BJ (cell line): ENCODE results near the gene TLK2. TPM values are rescaled to one million over a fixed set of nuclear protein-coding genes. Genes with fewer than 3 reads are reported as not detected.
A peak's percentile ranks its signal among the peaks of the same experiment; 100 is the strongest.
"Not testable (repeated sequence)": the region's sequence is repeated elsewhere in the genome, so short reads cannot be mapped to it uniquely, and the experiment has no call there.

ENCODE experiments used
- CTCF ChIA-PET: fragments of 350-600 bp; formaldehyde crosslinking; extraction: SDS; loops from one replicate; lab custom pipeline; 2021; ENCODE audit warnings: antibody characterized with exemption, inconsistent platforms; lab: Yijun Ruan, JAX
- POLR2A ChIA-PET: fragments of 300-600 bp; sonication (Branson Sonifier 250); formaldehyde crosslinking; extraction: SDS; loops from one replicate; lab custom pipeline; 2021; ENCODE audit warnings: antibody characterized with exemption; lab: Charles Lee
- DNase-seq: peaks from one replicate; pipeline ENCODE4 v3.0.0-alpha.2; 2011; ENCODE audit warnings: low read depth
- H3K27me3 ChIP-seq: 2 replicates; pipeline ENCODE4 v1.6.0; 2011; ENCODE audit warnings: low read length; ENCODE audit not compliant: control insufficient read depth, insufficient read depth
- H3K36me3 ChIP-seq: 2 replicates; pipeline ENCODE4 v1.5.1; 2011; ENCODE audit warnings: low read length; ENCODE audit not compliant: control insufficient read depth, insufficient read depth
- H3K4me3 ChIP-seq: 2 replicates; pipeline ENCODE4 v1.5.1; 2011; ENCODE audit warnings: low read depth, mild to moderate bottlenecking, control low read depth, low read length
- CTCF ChIP-seq: IDR thresholded peaks from 2 replicates; pipeline ENCODE4 v1.5.1; 2011; ENCODE audit warnings: low read depth, mild to moderate bottlenecking, control low read depth, inconsistent platforms, low read length, moderate library complexity; ENCODE audit not compliant: insufficient read depth
- polyA plus RNA-seq: library from polyadenylated mRNA; depleted of rRNA; stranded (reverse); fragments of >200 nt; gene quantifications from 2 replicates; pipeline ENCODE4 v1.2.3, GENCODE V29; 2011

Gene TLK2
- polyA plus RNA-seq, 1 experiment = 68.9 TPM

GRCh38 chr17:62600805-62601204 lies 122.2 kb downstream of the TLK2 start:
- Histone ChIP-seq H3K27me3 (no peaks in the 10 kb centered on the region), H3K36me3 (peaks cover 13% of the 10 kb centered on the region), H3K4me3 (no peak overlapping the region)
- no peak for TF ChIP-seq CTCF
- ChIA-PET CTCF (no interaction called here), POLR2A (no interaction called here)
- no peak for DNase-seq

- peak; percentile 23; the same call in 1 of the 2 replicates for TF ChIP-seq CTCF
- Histone ChIP-seq H3K36me3 (peaks cover 13% of the 10 kb centered on the region), H3K4me3 (no peak overlapping the region), H3K27me3 (no peaks in the 10 kb centered on the region)
- DNase-seq = no peak
- ChIA-PET CTCF (interaction anchor here (0.6 to 0.9 kb wide), 2 partner anchors 27 to 72 kb away, joined by 3 read pairs; no protein-coding TSS in a partner anchor), POLR2A (no interaction called here)
Observed at GRCh38 chr17:62601471-62601870, 122.8 kb downstream of the TLK2 start.

- H3K4me3 ChIP-seq, CTCF ChIA-PET, DNase-seq, H3K27me3 ChIP-seq: not testable (repeated sequence)
- POLR2A ChIA-PET = interaction anchor here (0.7 kb wide), 1 partner anchor 18 kb away, joined by 4 read pairs; no protein-coding TSS in a partner anchor
- peaks cover 16% of the 10 kb centered on the region for H3K36me3 ChIP-seq
Observed at GRCh38 chr17:62603783-62604182, 125.2 kb downstream of the TLK2 start.

DNA sequence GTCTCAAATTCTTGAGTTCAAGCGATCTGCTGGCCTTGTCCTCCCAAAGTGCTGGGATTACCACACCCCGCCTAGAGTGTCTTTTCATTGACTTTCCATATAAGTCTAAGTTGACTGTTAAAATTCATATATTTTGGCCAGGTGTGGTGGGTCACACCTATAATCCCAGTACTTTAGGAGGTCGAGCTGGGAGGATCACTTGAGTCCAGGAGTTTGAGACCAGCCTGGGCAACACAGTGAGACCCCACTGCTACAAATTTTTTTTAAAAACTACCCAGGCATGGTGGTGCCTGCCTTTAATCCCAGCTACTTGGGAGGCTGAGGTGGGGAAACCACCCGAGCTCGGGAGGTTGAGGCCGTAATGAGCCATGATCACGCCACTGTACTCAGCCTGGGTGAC lies 127.0 kb downstream of the TLK2 start:
- H3K4me3 ChIP-seq = no peak overlapping the region
- DNase-seq = no peak
- no peaks in the 10 kb centered on the region for H3K27me3 ChIP-seq
- no peak for TF ChIP-seq CTCF
- ChIA-PET CTCF (interaction anchor here (0.9 kb wide), 1 partner anchor 14 kb away, joined by 3 read pairs; no protein-coding TSS in a partner anchor), POLR2A (no interaction called here)
- peaks cover 16% of the 10 kb centered on the region for H3K36me3 ChIP-seq

DNA sequence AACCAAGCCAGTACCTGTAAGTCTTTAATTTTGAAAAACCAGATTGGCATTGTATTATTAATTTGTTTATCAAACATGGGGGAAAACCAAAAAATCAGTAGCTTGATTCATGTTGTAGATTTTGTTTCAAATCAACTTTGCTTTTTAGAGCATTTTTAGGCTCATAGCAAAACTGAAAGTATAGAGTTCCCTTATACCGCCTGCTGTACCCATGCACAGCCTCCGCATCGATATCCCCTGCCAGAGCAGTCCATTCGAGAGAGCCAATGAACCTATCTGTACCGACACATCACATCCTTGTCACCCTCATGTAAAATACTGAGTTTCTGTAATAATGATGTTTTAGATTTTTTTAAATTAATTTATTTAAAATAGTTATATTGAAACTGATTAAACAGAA lies 132.7 kb downstream of the TLK2 start:
- no peak overlapping the region for H3K4me3 ChIP-seq
- TF ChIP-seq CTCF = no peak
- H3K27me3 ChIP-seq = no peaks in the 10 kb centered on the region
- CTCF ChIA-PET = no interaction called here
- H3K36me3 ChIP-seq = peaks cover 11% of the 10 kb centered on the region
- DNase-seq = no peak
- POLR2A ChIA-PET = no interaction called here

GRCh38 chr17:62611728-62612127 lies 133.1 kb downstream of the TLK2 start:
- DNase-seq = no peak
- CTCF ChIA-PET = no interaction called here
- POLR2A ChIA-PET = no interaction called here
- Histone ChIP-seq H3K4me3 (no peak overlapping the region), H3K36me3 (peaks cover 11% of the 10 kb centered on the region), H3K27me3 (no peaks in the 10 kb centered on the region)
- TF ChIP-seq CTCF = no peak

DNA sequence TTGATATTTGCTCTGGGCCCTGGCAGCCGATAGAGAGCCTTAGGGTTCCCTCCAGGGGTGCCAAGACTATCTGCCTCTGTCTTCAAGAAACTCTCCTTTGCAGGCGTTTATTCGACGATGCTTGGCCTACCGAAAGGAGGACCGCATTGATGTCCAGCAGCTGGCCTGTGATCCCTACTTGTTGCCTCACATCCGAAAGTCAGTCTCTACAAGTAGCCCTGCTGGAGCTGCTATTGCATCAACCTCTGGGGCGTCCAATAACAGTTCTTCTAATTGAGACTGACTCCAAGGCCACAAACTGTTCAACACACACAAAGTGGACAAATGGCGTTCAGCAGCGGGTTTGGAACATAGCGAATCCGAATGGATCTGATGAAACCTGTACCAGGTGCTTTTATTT lies 133.7 kb downstream of the TLK2 start:
- H3K36me3 ChIP-seq = peaks cover 11% of the 10 kb centered on the region
- H3K27me3 ChIP-seq, H3K4me3 ChIP-seq, CTCF ChIA-PET, POLR2A ChIA-PET, DNase-seq: not testable (repeated sequence)

DNA sequence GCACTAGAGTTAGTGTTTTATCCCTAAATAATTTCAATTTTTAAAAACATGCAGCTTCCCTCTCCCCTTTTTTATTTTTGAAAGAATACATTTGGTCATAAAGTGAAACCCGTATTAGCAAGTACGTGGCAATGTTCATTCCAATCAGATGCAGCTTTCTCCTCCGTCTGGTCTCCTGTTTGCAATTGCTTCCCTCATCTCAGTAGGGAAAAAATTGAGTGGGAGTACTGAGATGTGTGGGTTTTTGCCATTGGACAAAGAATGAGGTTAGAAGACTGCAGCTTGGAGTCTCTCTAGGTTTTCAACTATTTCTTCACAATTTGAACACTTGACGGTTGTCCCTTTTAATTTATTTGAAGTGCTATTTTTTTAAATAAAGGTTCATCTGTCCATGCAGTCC lies 134.5 kb downstream of the TLK2 start:
- H3K27me3 ChIP-seq, H3K4me3 ChIP-seq, POLR2A ChIA-PET, H3K36me3 ChIP-seq, DNase-seq: not testable (repeated sequence)
- CTCF ChIA-PET = interaction anchor here (1.3 to 1.5 kb wide), 2 partner anchors 20 to 60 kb away, joined by 3 to 4 read pairs; no protein-coding TSS in a partner anchor
